ENCODE results near the gene ADSL. TPM values are rescaled to one million over a fixed set of nuclear protein-coding genes. Genes with fewer than 3 reads are reported as not detected.

ADSL gene
- total RNA-seq, 3 donors from 2014 or later (not counting 1 experiment from before 2014, with no cell fraction given) = 31.3 to 49.8 (median 41.2) TPM

GRCh38 chr22:40381461-40381860 is 35.2 kb downstream of the ADSL start:
- Mint-ChIP-seq H3K4me3 (no peak overlapping the region), H3K27me3 (ENCODE audit: low read depth in 2 of 2) (no peaks in the 10 kb centered on the region), H3K9me3 (no peaks in the 10 kb centered on the region), H3K4me1 (peaks cover 30 to 40% of the 10 kb centered on the region in 2 donors), H3K36me3 (no peaks in the 10 kb centered on the region), H3K27ac (no peak overlapping the region)
- Histone ChIP-seq H3K9me3 (ENCODE audit: control insufficient read depth, insufficient read depth, low read length) (no peaks in the 10 kb centered on the region), H3K27ac (ENCODE audit: low read length) (no peak overlapping the region), H3K36me3 (ENCODE audit: control insufficient read depth, insufficient read depth, low read length) (no peaks in the 10 kb centered on the region), H3K4me1 (ENCODE audit: control insufficient read depth, insufficient read depth, low read length) (peaks cover 10% of the 10 kb centered on the region), H3K27me3 (ENCODE audit: control insufficient read depth, insufficient read depth, low read length) (no peaks in the 10 kb centered on the region), H3K4me3 (ENCODE audit: low read length) (no peak overlapping the region)
- WGBS (ENCODE audit: insufficient coverage) = 100% methylated on average over 2 of the region's 3 CpGs
- intact Hi-C loops (cut with micrococcal nuclease) = no loop called here
- no peak for DNase-seq
- TF ChIP-seq CTCF (IDR thresholded peaks at IDR 0.05) = no peak
- ATAC-seq = no peak

- H3K4me1 Mint-ChIP-seq = peaks cover 34 to 47% of the 10 kb centered on the region in 2 donors
- Histone ChIP-seq H3K9me3 (ENCODE audit: control insufficient read depth, insufficient read depth, low read length) (no peaks in the 10 kb centered on the region), H3K36me3 (ENCODE audit: control insufficient read depth, insufficient read depth, low read length) (no peaks in the 10 kb centered on the region), H3K4me3 (ENCODE audit: low read length) (no peak overlapping the region), H3K27me3 (ENCODE audit: control insufficient read depth, insufficient read depth, low read length) (no peaks in the 10 kb centered on the region), H3K27ac (ENCODE audit: low read length) (no peak overlapping the region), H3K4me1 (ENCODE audit: control insufficient read depth, insufficient read depth, low read length) (peaks cover 10% of the 10 kb centered on the region)
- WGBS (ENCODE audit: insufficient coverage) = no CpG with 5 or more reads among the region's 3 CpGs
- no peak for ATAC-seq
- H3K27ac Mint-ChIP-seq = peak overlapping the region in 1 of 2 donors; percentile 8
- no peaks in the 10 kb centered on the region for H3K9me3 Mint-ChIP-seq
- no peak for TF ChIP-seq CTCF (IDR thresholded peaks at IDR 0.05)
- intact Hi-C loops (cut with micrococcal nuclease) = no loop called here
- no peak overlapping the region for H3K4me3 Mint-ChIP-seq
- no peak for DNase-seq
- no peaks in the 10 kb centered on the region for H3K27me3 Mint-ChIP-seq (ENCODE audit: low read depth in 2 of 2)
- H3K36me3 Mint-ChIP-seq = no peaks in the 10 kb centered on the region
Measured at GRCh38 chr22:40383905-40384304, 37.6 kb downstream of the ADSL start.

GRCh38 chr22:40385036-40385782 is 38.9 kb downstream of the ADSL start:
- intact Hi-C loops (cut with micrococcal nuclease) = no loop called here

More at GRCh38 chr22:40385036-40385782, 38.9 kb downstream of the ADSL start:
- Mint-ChIP-seq H3K9me3 (no peaks in the 10 kb centered on the region), H3K27me3 (ENCODE audit: low read depth in 2 of 2) (no peaks in the 10 kb centered on the region), H3K4me3 (peak overlapping the region; percentile 82), H3K27ac (peak overlapping the region; percentile 39 to 63), H3K4me1 (peaks cover 29 to 39% of the 10 kb centered on the region in 2 donors), H3K36me3 (no peaks in the 10 kb centered on the region)
- H3K27me3 ChIP-seq (ENCODE audit: control insufficient read depth, insufficient read depth, low read length) = no peaks in the 10 kb centered on the region
- H3K9me3 ChIP-seq (ENCODE audit: control insufficient read depth, insufficient read depth, low read length) = no peaks in the 10 kb centered on the region
- peak in 1 of 2 donors; percentile 77 for DNase-seq
- peaks cover 10% of the 10 kb centered on the region for H3K4me1 ChIP-seq (ENCODE audit: control insufficient read depth, insufficient read depth, low read length)
- H3K4me3 ChIP-seq (ENCODE audit: low read length) = peak overlapping the region; percentile 6
- ATAC-seq = peak; percentile 58 to 78 (median 69)
- WGBS (ENCODE audit: insufficient coverage) = 7% methylated on average over 10 of the region's 10 CpGs
- H3K27ac ChIP-seq (ENCODE audit: low read length) = peak overlapping the region; percentile 58
- no peak for TF ChIP-seq CTCF (IDR thresholded peaks at IDR 0.05)
- no peaks in the 10 kb centered on the region for H3K36me3 ChIP-seq (ENCODE audit: control insufficient read depth, insufficient read depth, low read length)
